Activated T-helper 1 cell treated with Interleukin-2 at 50 U/mL for 16 hours (primary cell): Measurements from ENCODE around the gene ECEL1.
A peak's percentile ranks its signal among the peaks of the same experiment; 100 is the strongest.
"Not testable (repeated sequence)": the region's sequence is repeated elsewhere in the genome, so short reads cannot be mapped to it uniquely, and the experiment has no call there.

Experiments
- DNase-seq: peaks from one replicate; pipeline ENCODE4 v3.0.0-alpha.2; 2020; ENCODE audit warnings: low read depth

ECEL1 gene

DNA sequence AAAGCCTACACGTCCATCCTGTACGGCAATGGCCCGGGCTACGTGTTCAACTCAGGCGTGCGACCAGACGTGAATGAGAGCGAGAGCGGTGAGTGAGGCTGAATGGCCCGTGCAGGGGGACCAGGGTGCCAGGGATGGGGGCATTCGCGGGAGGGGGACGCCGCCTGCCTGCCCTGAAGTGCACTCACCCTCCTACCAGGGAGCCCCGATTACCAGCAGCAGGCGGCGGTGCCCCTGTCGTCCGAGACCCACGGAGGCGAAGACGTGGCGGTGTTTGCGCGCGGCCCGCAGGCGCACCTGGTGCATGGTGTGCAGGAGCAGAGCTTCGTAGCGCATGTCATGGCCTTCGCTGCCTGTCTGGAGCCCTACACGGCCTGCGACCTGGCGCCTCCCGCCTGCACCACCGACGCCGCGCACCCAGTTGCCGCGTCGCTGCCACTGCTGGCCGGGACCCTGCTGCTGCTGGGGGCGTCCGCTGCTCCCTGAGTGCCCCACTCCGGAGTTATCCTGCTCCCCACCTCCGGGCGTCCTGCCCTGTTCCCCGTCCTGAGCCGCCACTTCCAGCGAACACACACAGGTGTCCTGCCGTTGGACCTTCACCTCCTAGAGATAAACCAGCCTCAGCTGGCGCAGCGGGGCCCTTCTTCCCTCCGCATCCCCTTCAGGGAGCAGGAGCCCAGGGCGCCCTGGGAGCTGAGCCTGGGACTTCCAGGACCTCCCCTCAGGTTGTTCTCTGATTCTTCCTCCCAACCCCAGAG, 28.8 kb downstream of the ECEL1 start:
- no peak for DNase-seq

DNA sequence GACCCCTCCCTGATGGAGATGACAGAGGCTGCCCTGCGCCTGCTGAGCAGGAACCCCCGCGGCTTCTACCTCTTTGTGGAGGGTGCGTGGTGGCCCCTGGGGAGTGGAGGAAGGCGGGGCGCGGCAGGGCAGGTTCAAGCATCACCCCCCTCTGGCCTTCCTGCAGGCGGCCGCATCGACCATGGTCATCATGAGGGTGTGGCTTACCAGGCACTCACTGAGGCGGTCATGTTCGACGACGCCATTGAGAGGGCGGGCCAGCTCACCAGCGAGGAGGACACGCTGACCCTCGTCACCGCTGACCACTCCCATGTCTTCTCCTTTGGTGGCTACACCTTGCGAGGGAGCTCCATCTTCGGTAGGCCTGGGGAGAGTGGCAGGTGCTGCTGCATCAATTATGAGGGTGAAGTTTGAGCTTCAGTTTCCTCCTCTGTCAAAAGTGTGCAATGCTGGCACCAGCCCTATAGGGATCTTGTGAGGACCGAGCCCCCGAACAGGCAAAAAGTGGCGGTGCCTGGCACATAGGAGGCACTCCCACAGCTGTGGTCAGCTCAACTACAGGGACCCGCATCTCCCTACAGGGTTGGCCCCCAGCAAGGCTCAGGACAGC, 29.5 kb downstream of the ECEL1 start:
- no peak for DNase-seq

DNA sequence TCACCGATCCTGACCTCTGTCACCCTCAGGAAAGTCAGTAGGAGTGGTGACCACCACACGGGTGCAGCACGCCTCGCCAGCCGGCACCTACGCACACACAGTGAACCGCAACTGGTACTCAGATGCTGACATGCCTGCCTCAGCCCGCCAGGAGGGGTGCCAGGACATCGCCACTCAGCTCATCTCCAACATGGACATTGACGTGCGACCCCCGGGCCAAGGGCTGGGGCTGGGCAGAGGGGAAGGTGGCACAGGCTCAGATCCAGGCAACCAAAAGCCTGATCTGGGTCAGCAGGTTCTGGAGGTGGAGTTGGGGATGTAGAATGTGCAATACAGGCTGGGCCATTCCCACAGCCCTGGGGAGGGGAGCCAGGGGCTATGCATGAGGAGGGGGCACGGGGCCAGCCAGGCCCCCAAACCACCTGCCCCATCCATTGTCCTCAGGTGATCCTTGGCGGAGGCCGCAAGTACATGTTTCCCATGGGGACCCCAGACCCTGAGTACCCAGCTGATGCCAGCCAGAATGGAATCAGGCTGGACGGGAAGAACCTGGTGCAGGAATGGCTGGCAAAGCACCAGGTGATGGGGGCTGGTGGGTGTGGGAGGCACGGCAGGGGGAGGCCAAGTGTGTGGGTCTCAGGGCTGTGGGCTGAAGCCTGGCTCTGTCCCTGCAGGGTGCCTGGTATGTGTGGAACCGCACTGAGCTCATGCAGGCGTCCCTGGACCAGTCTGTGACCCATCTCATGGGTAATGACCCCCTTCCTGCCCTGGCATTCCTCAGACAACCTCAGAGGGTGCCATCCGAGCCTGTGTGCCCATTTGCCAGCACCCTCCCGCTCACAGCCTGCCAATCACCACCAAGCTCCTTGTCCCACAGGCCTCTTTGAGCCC, 30.3 kb downstream of the ECEL1 start:
- no peak for DNase-seq

DNA sequence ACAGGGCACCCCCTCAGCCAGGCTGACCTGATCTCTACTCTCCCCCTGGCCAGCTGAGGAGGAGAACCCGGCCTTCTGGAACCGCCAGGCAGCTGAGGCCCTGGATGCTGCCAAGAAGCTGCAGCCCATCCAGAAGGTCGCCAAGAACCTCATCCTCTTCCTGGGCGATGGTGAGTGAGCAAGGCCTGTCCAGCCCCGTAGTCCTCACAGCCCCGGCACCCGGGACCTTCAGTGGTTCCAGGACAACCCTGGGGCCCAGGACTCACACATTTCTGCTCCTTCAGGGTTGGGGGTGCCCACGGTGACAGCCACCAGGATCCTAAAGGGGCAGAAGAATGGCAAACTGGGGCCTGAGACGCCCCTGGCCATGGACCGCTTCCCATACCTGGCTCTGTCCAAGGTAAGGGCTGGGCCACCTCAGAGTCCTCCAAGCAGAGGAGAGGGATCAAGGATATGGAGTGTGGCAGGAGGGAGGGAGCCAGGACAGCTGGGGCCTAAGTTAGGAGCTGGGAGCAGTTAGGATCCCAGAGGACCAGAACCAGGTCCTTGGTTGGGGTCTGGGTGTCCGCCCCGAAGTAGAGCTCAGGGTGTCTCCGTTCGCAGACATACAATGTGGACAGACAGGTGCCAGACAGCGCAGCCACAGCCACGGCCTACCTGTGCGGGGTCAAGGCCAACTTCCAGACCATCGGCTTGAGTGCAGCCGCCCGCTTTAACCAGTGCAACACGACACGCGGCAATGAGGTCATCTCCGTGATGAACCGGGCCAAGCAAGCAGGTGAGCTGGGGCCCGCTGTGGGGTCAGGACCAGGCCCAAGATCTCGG, 31.1 kb downstream of the ECEL1 start:
- DNase-seq: no peak

DNA sequence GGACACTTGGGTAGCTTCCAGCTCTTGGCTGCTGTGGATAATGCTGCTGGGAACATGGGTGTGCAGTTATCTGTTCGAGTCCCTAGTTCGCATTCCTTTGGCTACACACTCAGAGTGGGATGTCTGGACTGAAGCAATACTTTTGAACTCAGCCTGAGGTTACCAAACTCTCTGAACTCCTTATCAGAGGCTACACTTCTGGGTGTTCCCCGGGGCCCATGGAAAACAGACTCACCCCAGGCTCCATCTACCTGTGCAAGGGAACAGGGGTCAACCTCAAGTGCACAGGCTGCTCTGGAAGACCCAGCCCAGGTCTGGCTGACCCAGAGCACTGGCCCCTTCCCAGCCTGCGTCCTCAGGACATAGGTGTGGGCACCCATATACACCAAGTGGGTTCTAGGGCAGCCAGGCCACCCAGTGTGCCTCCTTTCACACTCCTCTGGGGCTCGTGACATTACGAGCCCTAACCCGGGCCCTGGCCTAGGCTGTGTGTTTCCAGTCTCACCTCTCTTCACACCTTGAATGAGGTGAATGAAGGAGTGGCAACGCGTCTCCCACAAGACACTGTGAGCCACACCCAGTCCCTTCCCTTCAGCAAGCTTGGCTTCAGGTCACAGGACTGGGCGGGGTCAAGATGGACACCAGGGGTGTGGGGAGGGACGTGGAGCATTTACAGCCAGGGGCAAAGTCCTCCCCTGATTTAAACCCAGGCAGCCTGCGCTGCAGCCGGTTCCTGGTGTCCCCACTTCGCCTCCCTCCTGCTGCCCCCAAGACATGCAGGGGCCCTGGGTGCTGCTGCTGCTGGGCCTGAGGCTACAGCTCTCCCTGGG, 32.0 kb downstream of the ECEL1 start, which contains the start of gene ALPI:
Gene ALPI (plus strand): TSS at position 728 of the 830 bp plus-strand sequence. CDS start 47 bp downstream, at position 775.
- DNase-seq: no peak

DNA sequence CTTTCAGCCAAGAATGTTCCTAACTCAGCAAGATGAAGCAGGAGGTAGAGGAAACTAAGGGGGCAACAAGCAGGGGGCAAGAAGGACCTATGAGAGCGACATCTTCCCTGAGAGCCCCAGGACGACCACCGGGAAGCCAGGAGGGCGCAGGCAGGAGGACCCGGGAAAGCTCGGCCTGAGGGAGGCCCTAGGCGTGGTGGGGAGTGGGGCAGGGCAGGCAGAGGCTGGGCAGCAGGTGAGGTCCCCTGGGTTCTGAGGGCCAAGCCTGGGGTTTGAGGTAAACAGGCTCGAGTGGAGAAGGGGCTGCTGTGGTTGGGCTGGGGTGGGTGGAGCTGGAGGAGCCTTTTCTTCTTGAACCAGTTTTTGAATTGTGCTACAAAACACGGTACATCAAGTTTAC, 33.0 kb downstream of the ECEL1 start:
- DNase-seq: no peak

DNA sequence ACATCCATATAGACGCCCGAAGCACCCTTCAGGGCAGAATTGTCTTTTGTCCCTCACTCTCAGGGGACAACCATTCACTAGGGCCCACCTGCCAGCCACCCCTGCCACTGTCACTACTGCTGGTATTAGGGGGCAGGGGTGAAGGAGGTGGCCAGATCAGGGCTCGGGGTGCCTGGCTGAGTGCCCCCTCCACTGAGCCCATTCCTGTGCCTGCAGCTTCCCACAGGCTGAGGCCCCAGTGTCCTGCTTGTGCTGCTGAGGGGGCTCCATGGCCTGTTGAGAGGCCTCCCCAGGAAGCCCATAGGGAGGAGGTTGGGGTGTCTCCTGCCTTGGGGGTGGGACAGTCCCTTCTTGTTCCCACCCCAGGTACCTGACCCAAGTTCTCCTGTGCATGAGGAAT, 36.0 kb downstream of the ECEL1 start:
- DNase-seq: not testable (repeated sequence)

DNA sequence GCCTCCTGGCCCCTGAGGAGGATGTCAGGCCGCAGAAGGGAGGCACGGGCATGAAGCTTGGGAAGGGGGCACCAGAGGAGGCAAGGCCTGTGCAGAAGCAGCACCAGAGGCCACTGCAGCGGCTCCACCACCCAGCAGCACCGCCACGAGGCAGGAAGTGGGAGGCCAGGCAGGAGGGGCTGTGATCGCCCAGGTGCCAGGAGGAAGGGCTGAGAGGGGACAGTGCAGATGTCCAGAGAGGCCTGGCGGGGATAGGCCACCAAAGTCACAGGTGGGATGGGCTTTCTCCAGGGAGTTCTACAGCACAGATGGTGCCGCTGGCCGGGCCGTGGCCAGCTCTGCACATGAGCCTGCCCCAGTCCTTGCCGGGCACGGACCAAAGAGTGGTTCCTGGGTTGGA, 37.7 kb downstream of the ECEL1 start:
- DNase-seq: no peak

DNA sequence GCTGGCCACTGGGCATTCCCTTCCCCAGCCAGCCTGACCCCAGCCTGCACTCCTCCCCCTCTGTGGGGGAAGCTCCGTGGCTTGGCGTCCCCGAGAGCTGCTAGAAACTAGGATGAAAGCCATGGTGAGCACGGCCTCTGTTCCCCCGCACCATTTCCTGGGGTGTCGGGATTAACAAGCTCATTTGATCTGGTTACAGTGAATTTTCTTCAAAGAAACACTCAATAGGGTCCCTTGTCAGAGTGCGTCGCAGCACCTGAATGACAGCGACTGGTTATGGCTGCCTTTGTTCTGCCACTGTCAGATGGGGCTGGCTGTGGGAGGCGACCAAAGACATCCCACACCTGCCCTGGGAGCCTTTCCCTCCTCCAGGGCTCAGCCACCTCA, 39.3 kb downstream of the ECEL1 start:
- DNase-seq: no peak

DNA sequence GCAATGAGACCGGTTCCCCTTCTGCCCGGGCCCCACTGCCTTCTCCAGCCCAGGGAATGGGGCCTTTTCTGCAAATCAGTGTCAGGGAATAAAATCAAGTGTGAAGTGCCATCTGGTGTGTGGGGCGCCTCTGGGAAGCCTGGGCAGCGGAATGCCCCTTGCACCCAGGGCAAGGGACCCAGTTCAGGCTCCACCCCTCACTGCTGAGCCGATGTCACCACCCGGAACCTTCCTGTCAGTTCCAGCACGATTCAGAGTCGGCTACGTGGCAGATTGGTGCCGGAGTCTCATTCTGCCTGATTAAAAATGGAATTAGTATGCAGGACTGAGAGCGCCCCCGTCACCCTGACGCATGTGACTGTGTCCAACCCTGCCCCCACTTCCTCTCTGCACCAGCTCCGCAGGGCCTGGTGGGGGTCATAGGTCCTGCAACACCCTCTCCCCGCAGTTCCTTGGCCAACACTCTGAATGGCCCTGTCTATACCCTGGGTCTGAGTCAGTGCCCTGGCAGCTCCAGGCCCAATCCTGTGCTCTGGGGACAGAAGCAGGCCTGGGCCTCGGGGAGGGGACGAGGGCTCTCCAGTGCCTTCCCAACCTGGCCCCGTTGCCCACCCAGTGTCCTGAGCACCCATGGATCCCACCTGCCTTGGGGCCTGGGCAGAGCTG, 39.9 kb downstream of the ECEL1 start:
- DNase-seq: no peak

DNA sequence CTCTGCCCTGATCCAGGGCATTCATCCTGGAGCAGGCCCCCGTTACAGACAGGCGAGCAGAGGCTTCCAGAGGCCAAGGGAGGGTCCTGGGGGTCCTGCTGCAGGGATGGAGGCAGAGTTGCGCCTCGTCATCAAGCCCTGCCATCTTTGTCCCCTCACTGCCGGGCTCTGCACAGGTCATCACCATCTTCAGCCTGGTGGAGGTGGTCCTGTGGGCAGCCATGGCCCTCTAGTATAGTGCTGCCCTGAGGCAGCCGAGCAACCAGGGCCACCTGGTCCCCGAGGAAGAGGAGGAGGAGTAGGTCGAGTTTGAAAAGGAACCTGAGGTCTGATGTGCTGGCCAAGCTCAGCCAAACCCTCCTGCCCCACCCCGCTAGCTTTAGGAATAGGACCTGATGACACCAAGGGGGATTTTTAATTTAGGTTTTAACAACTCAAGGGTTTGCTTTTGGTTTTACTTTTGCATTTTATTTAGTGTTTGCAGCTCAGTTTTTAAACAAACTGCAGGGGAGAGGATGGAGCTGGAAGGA, 40.5 kb downstream of the ECEL1 start:
- DNase-seq: no peak

DNA sequence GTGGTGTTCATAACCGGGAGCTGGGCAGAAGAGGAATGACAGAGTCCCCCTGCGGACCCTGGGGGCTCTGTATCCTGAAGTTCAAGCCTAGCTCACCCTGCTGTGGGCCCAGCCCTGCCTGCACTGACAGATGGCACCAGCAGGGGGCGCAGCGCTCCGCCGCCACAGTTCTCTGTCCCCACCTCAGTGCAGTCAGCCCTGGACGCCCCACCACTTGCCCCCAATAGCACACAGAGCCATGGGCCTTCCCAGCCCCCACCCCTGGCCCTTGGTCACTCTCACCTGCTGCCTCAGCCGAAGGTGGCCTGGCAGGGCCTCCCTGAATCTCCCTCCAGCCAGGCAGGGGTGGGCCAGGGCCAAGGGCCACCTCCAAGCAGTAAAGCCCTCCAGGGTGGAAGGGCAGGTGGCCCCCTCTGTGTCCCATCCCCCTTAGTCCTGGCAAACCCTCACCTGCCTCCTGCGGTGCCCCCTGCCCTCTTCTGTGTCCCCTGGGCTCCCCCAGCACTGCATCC, 41.3 kb downstream of the ECEL1 start:
- not testable (repeated sequence) for DNase-seq

DNA sequence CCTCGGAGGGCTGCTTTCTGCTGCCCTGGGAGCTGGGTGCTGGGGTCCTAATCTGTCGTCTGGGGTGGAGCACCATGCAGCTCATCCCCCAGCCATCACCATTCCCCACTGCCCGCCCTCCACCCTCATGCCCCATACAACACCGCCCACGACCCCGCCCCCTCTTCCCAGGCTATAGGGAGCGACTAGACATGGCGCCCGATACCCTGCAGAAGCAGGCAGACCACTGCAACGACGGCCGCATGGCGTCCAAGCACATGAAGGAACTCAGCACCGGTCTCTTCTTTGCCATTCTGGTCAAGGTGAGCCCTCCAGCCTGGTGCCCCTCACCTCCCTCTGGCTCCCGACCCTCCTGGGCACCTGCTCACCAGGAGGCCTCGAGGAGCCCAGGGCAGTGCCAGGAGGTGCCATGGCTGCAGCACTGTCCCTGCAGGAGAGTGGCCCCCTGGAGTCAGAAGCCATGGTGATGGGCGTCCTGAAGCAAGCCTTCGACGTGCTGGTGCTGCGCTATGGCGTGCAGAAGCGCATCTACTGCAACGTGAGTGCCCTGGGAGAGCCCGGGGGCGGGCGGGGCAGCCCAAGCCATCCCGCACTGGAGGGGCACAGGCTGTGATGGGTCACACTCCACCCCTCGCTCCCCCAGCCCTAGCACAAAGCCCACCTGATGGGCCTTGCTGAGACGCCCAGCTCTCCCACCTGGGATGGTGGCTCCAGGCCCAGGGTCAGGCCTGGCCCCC, 42.3 kb downstream of the ECEL1 start:
- not testable (repeated sequence) for DNase-seq

DNA sequence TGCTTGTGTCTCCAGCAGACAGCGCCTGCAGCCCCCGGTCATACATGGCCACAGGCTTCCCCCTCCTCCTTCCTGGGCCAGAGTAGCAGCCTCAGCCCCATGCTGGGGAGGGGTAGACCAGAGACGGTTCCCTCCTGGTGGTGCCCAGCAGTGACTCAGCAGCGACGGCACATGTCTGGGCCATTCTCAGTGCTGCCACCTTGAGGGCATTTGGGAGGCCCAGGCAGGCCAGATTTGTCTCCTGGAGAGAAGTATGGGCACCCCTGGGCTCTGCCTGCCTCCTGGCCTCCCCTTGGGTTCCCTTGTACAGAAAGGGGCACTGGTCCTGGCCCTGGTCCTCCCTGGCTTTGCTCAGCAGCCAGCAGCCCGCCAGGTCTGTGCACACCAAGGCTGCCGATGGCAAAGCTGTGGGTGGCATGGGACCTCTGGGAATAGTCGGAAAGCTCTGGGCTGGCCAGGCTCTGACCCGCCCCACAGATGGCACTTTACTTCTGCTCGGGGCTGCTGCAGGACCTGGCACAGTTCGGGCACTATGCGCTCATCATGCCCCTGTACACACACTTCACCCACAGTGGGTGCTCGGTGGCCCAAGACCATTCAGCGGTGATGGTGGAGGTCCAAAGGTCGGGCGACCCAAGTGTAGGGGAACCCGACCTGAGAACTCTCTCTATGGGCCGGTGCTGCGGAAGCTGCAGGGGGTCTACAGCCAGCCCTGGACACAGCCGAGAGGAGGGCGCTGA, 43.1 kb downstream of the ECEL1 start:
- peak; percentile 24 for DNase-seq

DNA sequence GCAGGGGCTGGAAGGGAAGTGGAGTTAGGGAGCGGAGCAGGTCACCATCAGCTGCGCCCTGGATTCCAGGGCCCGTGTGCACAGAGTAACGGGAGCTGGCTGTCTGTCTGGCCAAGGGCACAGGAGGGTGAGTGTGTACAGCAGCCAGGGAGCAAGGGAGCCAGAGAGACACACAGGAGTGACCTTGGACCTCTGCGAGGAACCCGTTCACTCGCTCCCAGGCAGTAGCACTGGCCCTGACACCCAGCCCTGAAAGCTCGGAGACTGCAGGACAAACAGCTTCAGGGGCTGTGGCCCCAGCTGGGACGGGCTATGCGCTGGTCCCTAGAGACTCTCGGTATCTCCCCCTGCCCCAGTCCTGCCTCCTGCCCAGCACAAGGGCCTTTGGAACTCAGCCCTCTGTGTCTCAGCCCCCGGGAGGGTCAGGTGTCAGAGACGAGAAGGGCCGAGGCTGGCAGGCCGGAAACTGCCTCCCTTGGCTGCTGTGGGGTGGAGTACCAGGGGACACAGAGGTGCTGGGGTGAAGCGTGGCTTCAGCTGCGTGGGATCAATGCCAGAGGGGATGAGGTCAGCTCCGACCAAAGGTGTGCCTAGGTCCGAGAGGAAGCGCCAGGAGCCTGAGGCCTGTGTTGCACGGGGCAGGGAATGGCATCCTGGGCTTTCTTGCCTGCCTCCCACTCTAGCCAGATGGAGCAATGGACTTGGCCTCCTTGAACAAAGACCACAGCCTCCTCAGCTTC, 43.8 kb downstream of the ECEL1 start:
- not testable (repeated sequence) for DNase-seq

DNA sequence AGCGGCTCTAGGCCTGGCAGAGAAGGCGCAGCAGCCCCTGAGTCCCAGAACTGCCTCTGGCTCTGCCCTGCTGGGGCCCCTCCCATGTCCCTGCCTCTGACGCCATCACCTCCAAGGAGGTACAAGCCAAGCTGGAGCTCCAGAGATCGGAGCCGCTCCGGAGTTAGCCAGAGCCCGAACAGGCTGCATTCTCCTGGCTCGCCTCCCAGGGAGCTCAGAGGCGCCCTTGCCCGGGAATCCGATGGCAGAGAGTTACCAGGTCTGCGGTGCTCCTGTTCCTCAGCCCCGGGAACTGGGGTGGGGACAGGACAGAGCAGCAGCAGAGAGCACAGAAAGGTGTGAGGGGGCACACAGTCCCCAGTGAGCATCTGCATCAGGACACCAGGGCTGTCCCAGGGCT, 44.6 kb downstream of the ECEL1 start:
- not testable (repeated sequence) for DNase-seq

DNA sequence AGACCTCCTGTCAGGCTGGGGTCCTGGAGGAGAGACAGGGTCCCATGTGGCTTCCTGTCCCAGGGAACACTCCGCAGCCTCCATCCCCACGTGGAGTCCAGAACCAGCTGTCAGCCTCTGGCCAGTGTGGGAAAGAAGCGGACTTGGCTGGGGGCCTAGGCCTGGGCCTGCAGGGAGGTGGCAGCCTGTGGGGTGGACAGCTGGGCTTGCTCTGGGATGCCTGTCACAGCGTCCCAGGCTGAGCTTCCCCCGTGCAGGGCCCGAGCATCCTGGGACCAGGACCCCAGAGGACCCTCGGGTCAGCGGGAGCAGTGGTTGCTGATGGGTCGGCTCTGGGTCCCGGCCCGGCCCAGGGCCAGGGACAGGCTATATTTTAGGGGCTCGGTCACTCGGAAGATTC, 45.2 kb downstream of the ECEL1 start:
- DNase-seq: not testable (repeated sequence)

DNA sequence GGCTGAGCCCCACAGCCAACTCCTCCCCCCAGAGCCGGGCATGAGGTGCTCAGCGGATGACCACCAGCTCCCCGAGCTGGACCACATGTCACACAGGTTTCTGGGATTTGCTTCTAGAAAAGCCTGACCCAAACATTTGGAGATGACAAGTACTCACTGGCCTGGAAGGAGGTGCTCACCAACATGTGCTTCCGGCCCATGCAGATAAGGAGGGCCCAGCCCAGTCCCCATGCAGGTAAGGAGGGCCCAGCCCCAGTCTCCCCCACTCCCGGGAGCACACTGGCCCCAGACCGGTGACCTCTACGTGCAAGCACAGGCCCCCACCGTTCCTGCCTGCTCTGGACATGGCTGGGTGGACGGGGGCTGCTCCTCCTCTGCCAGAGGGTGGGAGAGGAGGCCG, 45.7 kb downstream of the ECEL1 start:
- DNase-seq: not testable (repeated sequence)
